Keratinocyte (primary cell): Measurements from ENCODE around the gene SPOCD1. TPM values are rescaled to one million over a fixed set of nuclear protein-coding genes. Genes with fewer than 3 reads are reported as not detected.

Source experiments
- DNase-seq: peaks from one replicate; pipeline ENCODE4 v3.0.0-alpha.2; 2011; ENCODE audit warnings: low read depth, missing footprints, low spot score
- FAIRE-seq: peaks from 2 replicates; lab custom pipeline; 2011; peaks lifted over from hg19 to GRCh38; lab: Jason Lieb, UNC
- H2AFZ ChIP-seq: 2 replicates; pipeline ENCODE4 v1.6.0; 2012; ENCODE audit warnings: low read length, control low read depth, inconsistent platforms; ENCODE audit not compliant: control insufficient read depth
- H3K27ac ChIP-seq: 2 replicates; pipeline ENCODE4 v1.5.1; 2011; ENCODE audit warnings: low read length; ENCODE audit not compliant: control insufficient read depth, insufficient read depth
- H3K27me3 ChIP-seq: 3 replicates; pipeline ENCODE4 v1.6.0; 2011; ENCODE audit warnings: low read length; ENCODE audit not compliant: control insufficient read depth, insufficient read depth; ENCODE audit errors: extremely low read depth
- H3K36me3 ChIP-seq, 2 experiments: 2 replicates in 1 of 2; 3 replicates in 1 of 2; pipeline ENCODE4 v1.5.1; 2011; ENCODE audit warnings: low read length in 2 of 2, mild to moderate bottlenecking in 1 of 2; ENCODE audit not compliant: control insufficient read depth in 2 of 2, insufficient read depth in 2 of 2; ENCODE audit errors: extremely low read depth in 1 of 2
- H3K4me1 ChIP-seq: 3 replicates; pipeline ENCODE4 v1.5.1; 2011; ENCODE audit warnings: low read length; ENCODE audit not compliant: control insufficient read depth, insufficient read depth; ENCODE audit errors: extremely low read depth
- H3K4me2 ChIP-seq: 3 replicates; pipeline ENCODE4 v1.6.0; 2011; ENCODE audit warnings: low read depth, low read length; ENCODE audit not compliant: control insufficient read depth, insufficient read depth; ENCODE audit errors: extremely low read depth
- H3K4me3 ChIP-seq, 3 experiments: fragments of 200-600 bp in 1 of 3; sonication (generic) in 1 of 3; 2 replicates in 2 of 3; 3 replicates in 1 of 3; pipeline ENCODE4 v1.5.1; 2011 to 2016; ENCODE audit warnings: low read length in 3 of 3, mild to moderate bottlenecking in 3 of 3, control low read depth in 2 of 3, inconsistent platforms in 1 of 3, low read depth in 1 of 3, mixed read lengths in 1 of 3, mixed run types in 1 of 3, moderate library complexity in 1 of 3; ENCODE audit not compliant: control insufficient read depth in 2 of 3, insufficient read depth in 2 of 3; ENCODE audit errors: extremely low read depth in 1 of 3
- H3K79me2 ChIP-seq: 2 replicates; pipeline ENCODE4 v1.6.0; 2012; ENCODE audit warnings: low read length; ENCODE audit not compliant: control insufficient read depth, insufficient read depth
- H3K9ac ChIP-seq: 3 replicates; pipeline ENCODE4 v1.6.0; 2011; ENCODE audit warnings: low read length; ENCODE audit not compliant: control insufficient read depth, insufficient read depth; ENCODE audit errors: extremely low read depth
- H3K9me1 ChIP-seq: 3 replicates; pipeline ENCODE4 v1.6.0; 2011; ENCODE audit warnings: low read length; ENCODE audit not compliant: control insufficient read depth, insufficient read depth; ENCODE audit errors: extremely low read depth
- H3K9me3 ChIP-seq: 2 replicates; pipeline ENCODE4 v1.5.1; 2012; ENCODE audit warnings: low read depth, low read length; ENCODE audit not compliant: control insufficient read depth
- H4K20me1 ChIP-seq: 3 replicates; pipeline ENCODE4 v1.6.0; 2011; ENCODE audit warnings: low read length; ENCODE audit not compliant: control insufficient read depth, insufficient read depth; ENCODE audit errors: extremely low read depth
- CTCF ChIP-seq, 3 experiments: IDR thresholded peaks in 1 of 3; conservative IDR thresholded peaks in 1 of 3; optimal IDR thresholded peaks in 1 of 3; 2 replicates in 2 of 3; 3 replicates in 1 of 3; pipeline versions ENCODE3 to v1.5.1; 2011; ENCODE audit warnings: low read length in 3 of 3, mild to moderate bottlenecking in 3 of 3, moderate library complexity in 2 of 3, control low read depth in 1 of 3, inconsistent platforms in 1 of 3; ENCODE audit not compliant: insufficient read depth in 2 of 3; ENCODE audit errors: extremely low read depth in 1 of 3
- EZH2 ChIP-seq: IDR thresholded peaks from one replicate; pipeline ENCODE4 v1.6.1; 2012; ENCODE audit warnings: inconsistent platforms, mild to moderate bottlenecking, low read length, moderate library complexity
- dilution Hi-C: fragments of 300-500 bp; cut with MboI; formaldehyde crosslinking; loops from one replicate; pipeline ENCODE4 v1.7.0; 2020; ENCODE audit warnings: low sequenced_read_pairs; ENCODE audit not compliant: extremely low pct_ligation_motif_present
- polyA plus RNA-seq, 5 experiments: library from polyadenylated mRNA; depleted of rRNA in 3 of 5; stranded (reverse) in 3 of 5; stranded (forward) in 1 of 5; unstranded in 1 of 5; fragments of >200 nt; gene quantifications; 1 replicate in 1 of 5; 2 replicates in 3 of 5; 3 replicates in 1 of 5; pipeline versions ENCODE4 v1.2.1 to v1.2.3, GENCODE V29; 2011 to 2012; ENCODE audit warnings: missing spikeins in 2 of 5, low read depth in 1 of 5, low replicate concordance in 1 of 5

Gene SPOCD1
- polyA plus RNA-seq, 1 donor (not counting 4 experiments of a cell fraction or from before 2014, with no cell fraction given), result 4.7 TPM

- H3K9ac ChIP-seq, result peak overlapping the region; percentile 64
- no peak for TF ChIP-seq CTCF (optimal IDR thresholded peaks at IDR 0.05 in 1 of 3, IDR thresholded peaks at IDR 0.05 in 1 of 3, conservative IDR thresholded peaks at IDR 0.05 in 1 of 3; ENCODE audit: extremely low read depth in 1 of 3, insufficient read depth in 2 of 3, low read length in 3 of 3)
- no peak for TF ChIP-seq EZH2
Observed at GRCh38 chr1:31799196-31799894, 16.5 kb downstream of the SPOCD1 start.

GRCh38 chr1:31798433-31799195 lies 17.2 kb downstream of the SPOCD1 start:
- FAIRE-seq, result peak; percentile 90
- Histone ChIP-seq H3K9me1 (no peaks in the 10 kb centered on the region), H3K27ac (peak overlapping the region; percentile 67), H3K9ac (peak overlapping the region; percentile 64), H3K4me3 (peak overlapping the region; percentile 21 to 67 (median 56)), H3K4me1 (peaks cover 21% of the 10 kb centered on the region), H2AFZ (peak overlapping the region; percentile 64), H4K20me1 (no peaks in the 10 kb centered on the region), H3K36me3 (no peaks in the 10 kb centered on the region), H3K4me2 (peak overlapping the region; percentile 84), H3K79me2 (no peaks in the 10 kb centered on the region), H3K27me3 (no peaks in the 10 kb centered on the region), H3K9me3 (no peaks in the 10 kb centered on the region)
- no peak for TF ChIP-seq EZH2
- TF ChIP-seq CTCF (optimal IDR thresholded peaks at IDR 0.05 in 1 of 3, IDR thresholded peaks at IDR 0.05 in 1 of 3, conservative IDR thresholded peaks at IDR 0.05 in 1 of 3; ENCODE audit: extremely low read depth in 1 of 3, insufficient read depth in 2 of 3, low read length in 3 of 3), result no peak
- dilution Hi-C loops, result no loop called here
- peak; percentile 30 for DNase-seq

More at GRCh38 chr1:31799196-31799894, 16.5 kb downstream of the SPOCD1 start:
- dilution Hi-C loops, result no loop called here
- no peaks in the 10 kb centered on the region for H3K9me1 ChIP-seq
- no peak overlapping the region for H3K4me3 ChIP-seq
- H3K79me2 ChIP-seq, result no peaks in the 10 kb centered on the region
- H3K4me1 ChIP-seq, result peaks cover 21% of the 10 kb centered on the region
- DNase-seq, result no peak
- no peaks in the 10 kb centered on the region for H3K27me3 ChIP-seq
- H4K20me1 ChIP-seq, result no peaks in the 10 kb centered on the region
- H2AFZ ChIP-seq, result no peak overlapping the region
- no peaks in the 10 kb centered on the region for H3K36me3 ChIP-seq
- H3K27ac ChIP-seq, result peak overlapping the region; percentile 67
- peak overlapping the region; percentile 84 for H3K4me2 ChIP-seq
- FAIRE-seq, result no peak
- no peaks in the 10 kb centered on the region for H3K9me3 ChIP-seq
